H9 (cell line): ENCODE data around the gene DAB1. TPM values are rescaled to one million over a fixed set of nuclear protein-coding genes. Genes with fewer than 3 reads are reported as not detected.

Source experiments
- DNase-seq: peaks from one replicate; pipeline ENCODE4 v3.0.0-alpha.2; 2017
- H2AFZ ChIP-seq: one replicate; pipeline ENCODE4 v1.6.1; 2013; ENCODE audit warnings: mild to moderate bottlenecking, low read length, control low read depth, moderate library complexity
- H2AK5ac ChIP-seq: 2 replicates; pipeline ENCODE4 v1.6.1; 2013; ENCODE audit warnings: low read length, control low read depth, mixed read lengths; ENCODE audit not compliant: insufficient read length
- H2BK120ac ChIP-seq: one replicate; pipeline ENCODE4 v1.6.1; 2013; ENCODE audit warnings: low read depth, mild to moderate bottlenecking, low read length, control low read depth, inconsistent platforms; ENCODE audit not compliant: poor library complexity, severe bottlenecking
- H2BK12ac ChIP-seq: 2 replicates; pipeline ENCODE4 v1.6.1; 2013; ENCODE audit warnings: low read length, control low read depth, mixed read lengths, low read depth; ENCODE audit not compliant: insufficient read length
- H2BK15ac ChIP-seq: 2 replicates; pipeline ENCODE4 v1.6.1; 2013; ENCODE audit warnings: low read depth, low read length, control low read depth
- H2BK20ac ChIP-seq: one replicate; pipeline ENCODE4 v1.6.1; 2013; ENCODE audit warnings: low read depth, mild to moderate bottlenecking, low read length, control low read depth, inconsistent platforms; ENCODE audit not compliant: poor library complexity, severe bottlenecking
- H2BK5ac ChIP-seq: 2 replicates; pipeline ENCODE4 v1.6.1; 2013; ENCODE audit warnings: low read length, control low read depth, mixed read lengths; ENCODE audit not compliant: insufficient read length
- H3K14ac ChIP-seq: 2 replicates; pipeline ENCODE4 v1.6.1; 2013; ENCODE audit warnings: low read length, control low read depth; ENCODE audit not compliant: insufficient read depth
- H3K18ac ChIP-seq: 2 replicates; pipeline ENCODE4 v1.6.1; 2013; ENCODE audit warnings: low read depth, mild to moderate bottlenecking, mixed read lengths, low read length, control low read depth; ENCODE audit not compliant: insufficient read length
- H3K23ac ChIP-seq: 2 replicates; pipeline ENCODE4 v1.6.1; 2013; ENCODE audit warnings: low read length, control low read depth, mixed read lengths, low read depth; ENCODE audit not compliant: insufficient read length
- H3K23me2 ChIP-seq: 2 replicates; pipeline ENCODE4 v1.6.1; 2013; ENCODE audit warnings: low read depth, mild to moderate bottlenecking, mixed read lengths, low read length, control low read depth; ENCODE audit not compliant: insufficient read length, poor library complexity, severe bottlenecking
- H3K27ac ChIP-seq: 2 replicates; pipeline ENCODE4 v1.5.1; 2013; ENCODE audit warnings: low read length, control low read depth, mixed read lengths, low read depth; ENCODE audit not compliant: insufficient read length
- H3K27me3 ChIP-seq: 2 replicates; pipeline ENCODE4 v1.6.1; 2013; ENCODE audit warnings: low read length, control low read depth, inconsistent platforms; ENCODE audit not compliant: insufficient read depth
- H3K4ac ChIP-seq: 2 replicates; pipeline ENCODE4 v1.6.1; 2013; ENCODE audit warnings: low read depth, mild to moderate bottlenecking, control low read depth, inconsistent platforms, low read length, moderate library complexity
- H3K4me1 ChIP-seq: 2 replicates; pipeline ENCODE4 v1.6.1; 2013; ENCODE audit warnings: low read length, control low read depth, inconsistent platforms; ENCODE audit not compliant: insufficient read depth
- H3K4me2 ChIP-seq: 2 replicates; pipeline ENCODE4 v1.6.1; 2013; ENCODE audit warnings: low read length, control low read depth, mixed read lengths; ENCODE audit not compliant: insufficient read length, insufficient read depth
- H3K56ac ChIP-seq: 2 replicates; pipeline ENCODE4 v1.6.1; 2013; ENCODE audit warnings: low read depth, mild to moderate bottlenecking, mixed read lengths, low read length, control low read depth; ENCODE audit not compliant: insufficient read length
- H3K79me1 ChIP-seq: 2 replicates; pipeline ENCODE4 v1.6.1; 2013; ENCODE audit warnings: low read depth, mild to moderate bottlenecking, moderate library complexity, low read length, control low read depth, inconsistent platforms; ENCODE audit not compliant: insufficient read depth, poor library complexity, severe bottlenecking
- H3K79me2 ChIP-seq: 2 replicates; pipeline ENCODE4 v1.6.1; 2013; ENCODE audit warnings: low read length, control low read depth, inconsistent platforms; ENCODE audit not compliant: insufficient read depth
- H3K9ac ChIP-seq: 2 replicates; pipeline ENCODE4 v1.6.1; 2013; ENCODE audit warnings: low read length, control low read depth, mixed read lengths; ENCODE audit not compliant: insufficient read length; ENCODE audit errors: extremely low read depth
- H3K9me3 ChIP-seq: one replicate; pipeline ENCODE4 v1.6.1; 2013; ENCODE audit warnings: low read depth, low read length, inconsistent platforms; ENCODE audit not compliant: control insufficient read depth
- H3T11ph ChIP-seq: one replicate; pipeline ENCODE4 v1.6.1; 2013; ENCODE audit warnings: mild to moderate bottlenecking, low read length, control low read depth, inconsistent platforms
- H4K20me1 ChIP-seq: one replicate; pipeline ENCODE4 v1.6.1; 2013; ENCODE audit not compliant: control insufficient read depth, insufficient read length, insufficient read depth
- H4K5ac ChIP-seq: 2 replicates; pipeline ENCODE4 v1.6.1; 2013; ENCODE audit warnings: low read depth, mild to moderate bottlenecking, mixed read lengths, low read length, control low read depth; ENCODE audit not compliant: insufficient read length
- H4K8ac ChIP-seq: replicated peaks from 2 replicates; pipeline ENCODE4 v1.6.1; 2013; ENCODE audit warnings: low read length, control low read depth, mixed read lengths, low read depth; ENCODE audit not compliant: insufficient read length
- H4K91ac ChIP-seq: 2 replicates; pipeline ENCODE4 v1.6.1; 2013; ENCODE audit warnings: low read depth, mild to moderate bottlenecking, moderate library complexity, mixed read lengths, low read length, control low read depth; ENCODE audit not compliant: insufficient read length
- H3K27ac Mint-ChIP-seq, 3 experiments: 2 replicates in 2 of 3; 3 replicates in 1 of 3; pipeline ENCODE4 v1.8.0; 2020 to 2021; ENCODE audit warnings: mixed read lengths in 3 of 3, mild to moderate bottlenecking in 1 of 3, moderate library complexity in 1 of 3
- H3K27me3 Mint-ChIP-seq: 2 replicates; pipeline ENCODE4 v1.8.0; 2021; ENCODE audit warnings: low read depth, mild to moderate bottlenecking, moderate library complexity, mixed read lengths
- H3K36me3 Mint-ChIP-seq, 3 experiments: 2 replicates in 2 of 3; 3 replicates in 1 of 3; pipeline ENCODE4 v1.8.0; 2020 to 2021; ENCODE audit warnings: low read depth in 3 of 3, mixed read lengths in 3 of 3; ENCODE audit not compliant: insufficient read depth in 1 of 3
- H3K4me1 Mint-ChIP-seq, 2 experiments: 2 replicates each; pipeline ENCODE4 v1.8.0; 2020; ENCODE audit warnings: mixed read lengths in 2 of 2
- H3K4me3 Mint-ChIP-seq, 2 experiments: 2 replicates in 1 of 2; 3 replicates in 1 of 2; pipeline ENCODE4 v1.8.0; 2020 to 2021; ENCODE audit warnings: mild to moderate bottlenecking in 2 of 2, mixed read lengths in 2 of 2, moderate library complexity in 1 of 2
- H3K9me3 Mint-ChIP-seq, 2 experiments: 2 replicates in 1 of 2; 3 replicates in 1 of 2; pipeline ENCODE4 v1.8.0; 2020; ENCODE audit warnings: mild to moderate bottlenecking in 2 of 2, mixed read lengths in 2 of 2, moderate library complexity in 1 of 2
- CTCF ChIP-seq: fragments of 200-600 bp; sonication (generic); conservative IDR thresholded peaks from 3 replicates; pipeline ENCODE4 v1.8.0; 2021; ENCODE audit warnings: antibody characterized with exemption, mild to moderate bottlenecking
- WGBS: extraction: QIAGEN DNeasy Blood & Tissue Kit; methylation state at CpG from one replicate; pipeline ENCODE4 v1.1.7; 2013; ENCODE audit warnings: missing lambda C conversion rate, low lambda C conversion rate, mixed read lengths; ENCODE audit not compliant: insufficient read length; ENCODE audit errors: extremely low coverage; 5-methylcytosine and 5-hydroxymethylcytosine counted together
- total RNA-seq: library from RNA; stranded (reverse); gene quantifications from 2 replicates; pipeline ENCODE4 v1.2.1, GENCODE V29; 2021

Gene DAB1
- total RNA-seq, 1 experiment from 2014 or later, result 9.3 TPM

- H2BK12ac ChIP-seq, result no peak overlapping the region
- H3K27me3 ChIP-seq, result no peaks in the 10 kb centered on the region
- no peaks in the 10 kb centered on the region for H4K20me1 ChIP-seq
- H2BK5ac ChIP-seq, result no peak overlapping the region
- no peak overlapping the region for H3K23ac ChIP-seq
- H3K27me3 Mint-ChIP-seq, result no peaks in the 10 kb centered on the region
- DNase-seq, result no peak
- no peak overlapping the region for H3T11ph ChIP-seq
- no peak overlapping the region for H2BK120ac ChIP-seq
- no peaks in the 10 kb centered on the region for H3K36me3 Mint-ChIP-seq
- H4K91ac ChIP-seq, result no peak overlapping the region
- H2AK5ac ChIP-seq, result no peak overlapping the region
- H3K79me1 ChIP-seq, result no peaks in the 10 kb centered on the region
- H3K27ac ChIP-seq, result no peak overlapping the region
- H3K79me2 ChIP-seq, result no peaks in the 10 kb centered on the region
- no peak overlapping the region for H2BK15ac ChIP-seq
- H3K4me1 Mint-ChIP-seq, result peaks cover 15 to 29% of the 10 kb centered on the region in 2 experiments
- no peak overlapping the region for H3K4me2 ChIP-seq
- no peak overlapping the region for H2BK20ac ChIP-seq
- no peaks in the 10 kb centered on the region for H3K9me3 ChIP-seq
- H4K5ac ChIP-seq, result no peak overlapping the region
- no peaks in the 10 kb centered on the region for H3K4me1 ChIP-seq
- no peak overlapping the region for H3K4ac ChIP-seq
- H2AFZ ChIP-seq, result no peak overlapping the region
- no peak overlapping the region for H3K4me3 Mint-ChIP-seq
- no CpG with 5 or more reads among the region's 6 CpGs for WGBS
- no peaks in the 10 kb centered on the region for H3K23me2 ChIP-seq
- no peak overlapping the region for H3K9ac ChIP-seq
- H3K9me3 Mint-ChIP-seq, result no peaks in the 10 kb centered on the region
- H3K18ac ChIP-seq, result no peak overlapping the region
- H3K27ac Mint-ChIP-seq, result no peak overlapping the region
- no peak overlapping the region for H4K8ac ChIP-seq
- no peak overlapping the region for H3K56ac ChIP-seq
- H3K14ac ChIP-seq, result no peak overlapping the region
- TF ChIP-seq CTCF, result no peak
Observed at GRCh38 chr1:57063406-57064125, 360.3 kb downstream of the DAB1 start.
